Ovary (tissue), 9 donors: Measurements from ENCODE around the gene TMEM140. TPM values are rescaled to one million over a fixed set of nuclear protein-coding genes. Genes with fewer than 3 reads are reported as not detected.

Experiments
- DNase-seq, 5 donors: peaks; one replicate each; pipeline ENCODE4 v3.0.0-alpha.2; 2019 to 2020
- H3K27ac ChIP-seq, 2 donors: fragments of 200-600 bp; one replicate each; pipeline versions ENCODE4 v1.5.1 to v1.8.0; 2019 to 2022
- H3K27me3 ChIP-seq: fragments of 200-600 bp; one replicate; pipeline ENCODE4 v1.8.0; 2022
- H3K36me3 ChIP-seq: fragments of 200-600 bp; sonication (generic); one replicate; pipeline ENCODE4 v1.5.1; 2019
- H3K4me1 ChIP-seq: one replicate; pipeline ENCODE4 v1.8.1; 2013; ENCODE audit warnings: mild to moderate bottlenecking, moderate library complexity; ENCODE audit not compliant: insufficient read depth
- H3K4me3 ChIP-seq: fragments of 200-600 bp; sonication (generic); one replicate; pipeline ENCODE4 v1.5.1; 2017
- H3K9me3 ChIP-seq, 2 donors: fragments of 200-600 bp in 1 of 2; sonication (generic) in 1 of 2; one replicate each; pipeline versions ENCODE4 v1.5.1 to v1.8.1; 2013 to 2019; ENCODE audit warnings: mild to moderate bottlenecking in 1 of 2, moderate library complexity in 1 of 2
- EP300 ChIP-seq: sonication (generic); formaldehyde crosslinking; IDR thresholded peaks from one replicate; pipeline ENCODE4 v1.6.1; 2017; ENCODE audit warnings: antibody characterized with exemption
- POLR2A ChIP-seq: fragments of 450-650 bp; IDR thresholded peaks from one replicate; pipeline ENCODE4 v1.6.1; 2017; ENCODE audit warnings: antibody characterized with exemption, mild to moderate bottlenecking, moderate library complexity
- WGBS, 3 donors: extraction: QIAGEN DNeasy Blood & Tissue Kit in 1 of 3; methylation state at CpG; one replicate each; pipeline versions ENCODE4 v1.1.5 to v1.1.7; 2013 to 2017; 5-methylcytosine and 5-hydroxymethylcytosine counted together
- intact Hi-C, 4 donors: fragments of 100-400 bp; cut with DNase I; formaldehyde crosslinking; loops; one replicate each; pipeline versions ENCODE4 v1.11.0 to v1.15.1; 2022 to 2023
- polyA plus RNA-seq, 2 donors: library from polyadenylated mRNA; stranded (reverse); fragments of 200-250 nt in 1 of 2; fragments of 350-450 nt in 1 of 2; fragmentation: Illumina TruSeq in 1 of 2; extraction: RNeasy Lipid Tissue Mini Kit (QIAGEN cat#74804) in 1 of 2; gene quantifications; one replicate each; pipeline ENCODE4 v1.2.3, GENCODE V29; 2013 to 2014
- total RNA-seq, 7 donors: library from RNA; depleted of rRNA in 2 of 7; stranded (reverse); fragments of >200 nt in 2 of 7; fragmentation: NEBNext Ultra II Directional in 3 of 7; extraction: Animal tissue kit (Norgen Biotek cat#: 25700) in 3 of 7; gene quantifications; one replicate each; pipeline versions ENCODE4 v1.1.0 to v1.2.4, GENCODE V29; 2016 to 2023
- TF ChIP-seq, protein P1 (sequence below), 3 donors: fragments of 450-650 bp in 2 of 3; fragments of 200-600 bp in 1 of 3; IDR thresholded peaks; one replicate each; pipeline versions ENCODE4 v1.5.1 to v1.8.0; 2016 to 2022; ENCODE audit warnings: antibody characterized with exemption in 3 of 3, mild to moderate bottlenecking in 1 of 3
- donor health status: DM: no; HTN: no; CAD: no; lungs with moderate emphysema.
- donor health status: DM: no; HTN: no; CAD: no.
- donor health status: Bipolar disorder and iron deficiency.
- donor health status: DM: yes; HTN: yes; CAD: no.
- donor health status: DM: no; HTN: no; CAD: no.
- donor health status: DM: yes; HTN: yes; CAD: no.

TMEM140 gene
- total and polyA plus RNA-seq, 9 donors, result 5.9 to 25.0 (median 8.5) TPM

- TF ChIP-seq POLR2A (no peak), EP300 (no peak)
- TF ChIP-seq, protein P1, sequence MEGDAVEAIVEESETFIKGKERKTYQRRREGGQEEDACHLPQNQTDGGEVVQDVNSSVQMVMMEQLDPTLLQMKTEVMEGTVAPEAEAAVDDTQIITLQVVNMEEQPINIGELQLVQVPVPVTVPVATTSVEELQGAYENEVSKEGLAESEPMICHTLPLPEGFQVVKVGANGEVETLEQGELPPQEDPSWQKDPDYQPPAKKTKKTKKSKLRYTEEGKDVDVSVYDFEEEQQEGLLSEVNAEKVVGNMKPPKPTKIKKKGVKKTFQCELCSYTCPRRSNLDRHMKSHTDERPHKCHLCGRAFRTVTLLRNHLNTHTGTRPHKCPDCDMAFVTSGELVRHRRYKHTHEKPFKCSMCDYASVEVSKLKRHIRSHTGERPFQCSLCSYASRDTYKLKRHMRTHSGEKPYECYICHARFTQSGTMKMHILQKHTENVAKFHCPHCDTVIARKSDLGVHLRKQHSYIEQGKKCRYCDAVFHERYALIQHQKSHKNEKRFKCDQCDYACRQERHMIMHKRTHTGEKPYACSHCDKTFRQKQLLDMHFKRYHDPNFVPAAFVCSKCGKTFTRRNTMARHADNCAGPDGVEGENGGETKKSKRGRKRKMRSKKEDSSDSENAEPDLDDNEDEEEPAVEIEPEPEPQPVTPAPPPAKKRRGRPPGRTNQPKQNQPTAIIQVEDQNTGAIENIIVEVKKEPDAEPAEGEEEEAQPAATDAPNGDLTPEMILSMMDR (IDR thresholded peaks at IDR 0.05), result no peak
- Histone ChIP-seq H3K27ac (no peak overlapping the region), H3K9me3 (no peaks in the 10 kb centered on the region), H3K36me3 (no peaks in the 10 kb centered on the region), H3K4me3 (no peak overlapping the region), H3K4me1 (peaks cover 3% of the 10 kb centered on the region), H3K27me3 (no peaks in the 10 kb centered on the region)
- intact Hi-C loops, result no loop called here
- DNase-seq, result no peak
- 92 to 98% (median 97%) methylated on average over 1 of the region's 1 CpG for WGBS, 3 donors
Measured at GRCh38 chr7:135152442-135152841, 4.6 kb downstream of the TMEM140 start.

- DNase-seq, result no peak
- H3K36me3 ChIP-seq, result no peaks in the 10 kb centered on the region
- TF ChIP-seq POLR2A (no peak), EP300 (no peak)
- TF ChIP-seq, protein P1 (IDR thresholded peaks at IDR 0.05), result no peak
- H3K27ac ChIP-seq, result no peak overlapping the region
- WGBS, 3 donors, result 95 to 100% (median 96%) methylated on average over 1 of the region's 1 CpG
- peaks cover 2% of the 10 kb centered on the region for H3K4me1 ChIP-seq
- no peaks in the 10 kb centered on the region for H3K9me3 ChIP-seq
- no peaks in the 10 kb centered on the region for H3K27me3 ChIP-seq
- intact Hi-C loops, result no loop called here
- no peak overlapping the region for H3K4me3 ChIP-seq
Measured at GRCh38 chr7:135154734-135155133, 6.9 kb downstream of the TMEM140 start.

DNA sequence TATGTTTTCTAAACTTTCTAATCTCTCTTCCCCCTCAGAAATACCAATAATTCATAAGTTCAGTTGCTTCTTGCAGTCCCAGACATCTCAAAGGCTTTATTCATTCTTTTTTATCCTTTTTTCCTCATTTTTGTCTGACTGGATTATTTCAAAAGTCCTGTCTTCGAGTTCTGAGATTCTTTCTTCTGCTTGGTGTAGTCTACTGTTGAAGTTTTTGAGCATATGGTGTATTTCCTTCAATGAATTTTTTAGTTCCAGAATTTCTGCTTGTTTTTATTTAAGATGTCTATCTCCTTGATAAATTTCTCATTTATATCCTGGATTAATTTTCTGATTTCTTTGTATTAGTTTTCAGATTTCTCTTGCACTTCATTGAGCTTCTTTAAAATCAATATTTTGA lies 8.4 kb downstream of the TMEM140 start:
- Histone ChIP-seq H3K4me1 (peaks cover 6% of the 10 kb centered on the region), H3K36me3 (no peaks in the 10 kb centered on the region), H3K9me3 (no peaks in the 10 kb centered on the region), H3K4me3 (no peak overlapping the region), H3K27ac (no peak overlapping the region), H3K27me3 (no peaks in the 10 kb centered on the region)
- DNase-seq, result no peak
- intact Hi-C loops, result no loop called here
- TF ChIP-seq POLR2A (no peak), EP300 (no peak)
- TF ChIP-seq, protein P1 (IDR thresholded peaks at IDR 0.05), result no peak
- WGBS, 3 donors, result 89 to 94% (median 90%) methylated on average over 1 of the region's 1 CpG

GRCh38 chr7:135158141-135158655 lies 10.3 kb downstream of the TMEM140 start:
- Histone ChIP-seq H3K27me3 (no peaks in the 10 kb centered on the region), H3K9me3 (no peaks in the 10 kb centered on the region), H3K4me3 (no peak overlapping the region), H3K36me3 (no peaks in the 10 kb centered on the region), H3K27ac (no peak overlapping the region), H3K4me1 (peaks cover 6% of the 10 kb centered on the region)
- WGBS, 3 donors, result 93 to 100% (median 94%) methylated on average over 1 of the region's 1 CpG
- intact Hi-C loops, result no loop called here
- no peak for TF ChIP-seq EP300
- no peak for TF ChIP-seq POLR2A
- TF ChIP-seq, protein P1 (IDR thresholded peaks at IDR 0.05), result no peak
- no peak for DNase-seq
